HG02885 (cell line): ENCODE results near the gene SAE1.

ENCODE experiments used
- ATAC-seq: cut with Tn5 transposase; IDR thresholded peaks from one replicate; pipeline ENCODE4 v1.9.1; 2021; ENCODE audit warnings: mild to moderate bottlenecking; ENCODE audit not compliant: unreplicated experiment, poor library complexity

The SAE1 gene

DNA sequence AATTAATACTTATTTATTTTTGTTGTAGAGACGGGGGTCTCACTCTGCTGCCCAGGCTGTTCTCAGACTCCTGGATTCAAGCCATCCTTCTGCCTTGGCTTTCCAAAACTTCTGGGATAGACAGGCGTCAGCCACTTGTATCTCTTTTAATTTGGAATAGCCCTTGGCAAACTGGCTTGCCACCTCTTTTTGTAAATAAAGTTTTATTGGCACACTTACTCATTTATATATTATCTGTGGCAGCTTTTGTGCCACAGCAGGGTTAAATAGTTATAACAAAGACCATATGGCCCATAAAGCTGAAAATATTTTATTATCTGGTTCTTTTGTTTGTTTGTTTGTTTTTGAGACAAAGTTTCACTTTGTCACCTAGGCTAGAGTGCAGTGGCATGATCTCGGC, 69.9 kb downstream of the SAE1 start:
- no peak for ATAC-seq

GRCh38 chr19:47203254-47203653, 72.6 kb downstream of the SAE1 start:
- no peak for ATAC-seq

DNA sequence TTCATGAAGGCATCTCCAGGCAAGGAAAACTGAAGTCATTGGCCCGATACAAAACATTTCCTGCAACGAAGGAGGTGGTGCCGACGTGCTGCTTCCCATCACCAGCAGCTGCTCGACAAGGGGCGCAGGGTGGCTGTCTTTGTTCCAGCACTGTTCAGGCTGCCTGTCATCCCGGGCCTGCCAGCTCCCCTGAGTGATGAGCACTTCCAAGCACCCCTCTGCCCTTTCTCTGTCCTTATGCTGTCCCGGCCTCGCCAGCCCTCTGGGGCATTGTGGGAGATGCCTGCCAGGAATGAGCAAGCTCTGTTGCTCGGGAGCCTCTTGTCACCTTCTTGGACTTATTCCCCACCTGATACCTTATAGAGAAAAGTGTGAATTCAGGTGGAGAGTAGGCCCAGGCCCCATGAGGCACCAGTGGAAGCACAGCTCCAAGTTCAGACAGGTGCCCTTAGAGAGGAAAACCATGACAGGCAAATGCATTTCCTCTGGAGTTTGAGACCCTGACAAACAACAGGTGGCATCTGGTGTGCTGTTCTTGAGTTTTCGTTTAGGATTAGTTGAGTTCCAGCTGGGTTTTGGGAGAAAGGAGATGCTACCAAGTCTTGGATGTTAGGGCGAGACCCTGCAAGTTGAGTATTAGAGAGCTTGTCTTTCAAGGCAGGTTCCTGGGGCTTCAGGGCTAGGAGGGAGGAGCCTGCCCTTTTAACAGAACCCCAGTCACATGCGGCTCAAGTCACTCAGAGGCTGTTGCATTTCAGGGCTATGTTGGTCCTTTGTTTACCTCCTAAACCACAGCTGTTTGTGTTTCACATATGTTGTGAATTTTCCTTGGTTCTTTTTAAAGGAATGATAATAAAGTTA, 78.9 kb downstream of the SAE1 start:
- no peak for ATAC-seq

- ATAC-seq, result no peak
Measured at GRCh38 chr19:47210180-47210490, 79.5 kb downstream of the SAE1 start.

DNA sequence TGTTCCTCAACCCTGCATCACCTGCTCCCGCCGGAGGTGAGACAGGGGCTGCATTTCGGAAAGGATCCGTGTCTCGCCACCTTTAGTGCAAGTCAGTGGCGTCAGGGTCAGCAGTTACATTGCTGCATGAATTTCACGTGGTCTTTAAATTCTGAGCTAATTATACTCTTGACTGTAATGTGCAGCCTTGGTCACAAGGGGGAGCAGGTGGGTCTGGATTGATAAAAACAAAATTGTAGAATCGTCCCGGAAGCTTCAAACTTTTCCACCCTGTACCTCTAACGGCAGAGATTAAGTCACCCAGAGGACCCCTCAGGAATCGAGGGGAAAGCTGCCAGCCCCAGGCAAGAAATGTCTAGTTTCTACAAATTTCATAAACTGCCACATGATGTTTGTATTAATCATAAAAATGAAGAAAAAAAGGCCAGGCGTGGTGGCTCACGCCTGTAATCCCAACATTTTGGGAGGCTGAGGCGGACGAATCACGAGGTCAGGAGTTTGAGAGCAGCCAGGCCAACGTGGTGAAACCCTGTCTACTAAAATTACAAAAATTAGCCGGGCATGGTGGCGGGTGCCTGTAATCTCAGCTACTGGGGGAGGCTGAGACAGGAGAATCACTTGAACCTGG, 80.2 kb downstream of the SAE1 start:
- no peak for ATAC-seq

GRCh38 chr19:47215581-47215980, 84.9 kb downstream of the SAE1 start:
- ATAC-seq, result no peak

GRCh38 chr19:47221080-47221841, 90.6 kb downstream of the SAE1 start:
- ATAC-seq, result no peak

GRCh38 chr19:47221890-47222289, 91.3 kb downstream of the SAE1 start:
- ATAC-seq, result no peak

GRCh38 chr19:47225746-47226425, 95.3 kb downstream of the SAE1 start:
- ATAC-seq, result peak; percentile 52

- peak; percentile 31 for ATAC-seq
Measured at GRCh38 chr19:47226426-47227351, 96.1 kb downstream of the SAE1 start.

- ATAC-seq, result no peak
Measured at GRCh38 chr19:47227352-47228167, 96.9 kb downstream of the SAE1 start.

DNA sequence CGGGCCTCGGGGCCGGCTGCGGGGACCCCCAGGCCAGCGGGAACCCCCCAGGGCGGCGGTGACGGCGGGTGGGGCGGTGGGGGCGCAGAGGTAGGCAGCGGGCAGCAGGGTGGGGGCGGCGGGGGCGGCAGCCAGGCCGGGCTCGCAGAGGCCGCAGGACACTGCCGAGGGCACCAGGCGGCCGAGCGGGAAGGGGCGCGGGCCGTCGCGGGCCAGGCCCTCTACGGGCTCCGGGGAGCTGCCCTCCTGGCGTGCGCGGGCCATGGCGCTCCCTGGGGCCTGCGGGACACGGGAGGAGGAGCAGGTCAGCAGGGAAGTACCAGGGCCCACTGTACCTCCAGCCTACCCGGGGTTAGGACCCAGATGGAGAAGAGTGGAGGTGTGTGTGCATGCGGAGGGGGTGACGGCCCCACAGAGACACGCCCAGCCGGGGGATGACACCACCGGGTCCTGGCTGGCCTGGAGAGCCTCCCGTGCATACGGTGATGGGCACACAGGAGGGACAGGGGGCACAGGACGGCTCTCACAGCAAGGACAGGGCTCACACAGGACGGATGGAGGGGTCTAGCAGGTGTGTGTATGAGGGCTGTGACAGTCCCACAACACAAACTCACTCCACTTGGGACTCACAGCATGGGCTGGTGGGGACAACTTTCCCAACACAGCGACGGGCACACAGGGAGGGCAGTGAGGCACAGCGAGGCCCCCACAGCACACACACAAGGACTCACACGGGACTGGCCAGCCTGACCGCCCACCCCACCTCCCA, 97.7 kb downstream of the SAE1 start:
- no peak for ATAC-seq

DNA sequence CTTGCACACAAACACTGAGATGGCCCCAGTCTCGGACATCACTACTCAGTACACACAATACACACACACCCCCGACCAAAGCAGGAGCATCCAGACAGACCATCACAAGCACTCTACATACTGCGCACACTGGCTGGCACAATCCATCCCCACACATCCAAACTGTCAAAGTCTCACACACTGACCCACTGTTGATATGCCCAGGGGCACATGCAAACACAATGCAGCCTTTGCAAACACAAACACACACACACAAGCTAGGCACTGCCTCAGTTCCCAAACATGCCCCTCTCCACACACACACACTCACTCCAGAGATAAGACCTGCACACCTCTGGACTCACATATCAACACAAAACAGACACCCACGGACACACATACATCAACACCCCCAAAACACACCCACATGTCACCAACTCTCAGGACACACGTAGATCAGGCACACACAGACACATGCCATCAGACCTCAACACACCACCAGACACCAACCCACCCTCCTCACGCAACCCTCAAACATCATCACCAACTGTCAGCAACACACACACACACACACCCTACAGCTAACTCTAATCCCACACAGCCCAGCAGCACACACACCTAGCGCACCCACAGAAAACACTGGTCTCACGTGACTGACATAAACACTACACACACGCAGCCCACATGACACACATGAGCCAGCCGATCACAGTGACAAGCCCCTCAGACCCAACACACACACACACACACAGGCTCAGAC, 98.5 kb downstream of the SAE1 start:
- no peak for ATAC-seq

DNA sequence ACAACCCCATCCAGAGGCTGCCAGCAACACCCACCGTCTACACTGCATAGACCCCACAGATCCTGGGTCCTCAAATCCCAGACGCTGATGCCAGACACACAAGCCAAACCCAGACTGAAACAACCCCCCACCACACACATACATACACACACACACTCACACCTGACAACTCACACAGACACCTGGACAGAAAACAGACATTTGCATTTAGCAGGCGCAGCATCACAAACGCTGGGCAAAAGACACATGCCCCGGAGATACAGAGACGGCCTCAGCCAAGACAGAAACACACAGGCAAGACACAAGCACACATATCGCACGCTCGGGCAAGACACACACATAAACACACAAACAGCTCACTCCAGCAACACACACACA, 99.0 kb downstream of the SAE1 start:
- no peak for ATAC-seq

DNA sequence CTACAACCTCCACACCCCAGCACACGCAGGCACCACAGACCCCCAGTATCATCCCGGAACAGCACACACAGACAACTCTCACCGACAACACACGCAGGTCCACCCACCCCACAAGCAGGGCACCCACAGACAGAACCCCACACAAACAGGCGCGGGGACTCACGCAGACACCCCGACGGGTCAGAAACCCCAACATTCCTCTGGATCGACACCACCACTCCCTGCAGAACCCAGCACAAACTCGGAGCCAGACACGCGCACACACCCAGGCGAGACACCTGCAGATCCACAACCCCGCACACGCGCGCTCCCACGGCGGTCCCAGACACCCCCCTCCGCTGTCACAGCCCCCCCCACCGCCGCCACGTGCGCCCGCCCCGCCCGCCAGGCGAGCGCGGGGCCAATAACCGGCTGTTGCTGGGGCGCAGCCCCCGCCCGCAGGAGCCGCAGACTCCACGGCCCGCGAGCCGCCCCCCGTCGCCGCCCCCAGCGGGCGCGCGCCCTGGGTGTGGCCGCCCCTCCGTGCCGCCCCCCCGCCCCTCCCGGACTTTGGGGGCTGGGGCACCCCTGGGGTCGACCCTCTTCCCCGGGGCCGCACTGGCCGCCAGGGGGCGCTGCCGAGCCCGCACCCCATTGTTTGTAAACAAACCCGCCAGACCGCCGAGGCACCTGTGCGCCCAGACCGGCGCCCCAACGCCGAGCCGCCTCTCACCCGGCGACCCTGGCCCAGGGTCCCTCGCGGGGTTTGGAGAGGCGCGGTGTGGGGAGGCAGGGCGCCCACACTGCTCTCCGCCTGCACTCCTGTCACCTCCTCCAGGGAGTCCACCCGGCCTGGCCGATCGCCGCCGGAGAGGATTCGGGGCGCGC, 99.7 kb downstream of the SAE1 start:
- peak; percentile 25 for ATAC-seq

- peak; percentile 0 for ATAC-seq
Measured at GRCh38 chr19:47230921-47231214, 100.2 kb downstream of the SAE1 start, which contains the start of gene BBC3. Gene BBC3, minus strand, starts transcription at chr19:47231199. Its CDS starts 2,768 bp downstream, at chr19:47228431.
